Ecto neural progenitor cell (in vitro differentiated cells): Measurements from ENCODE around the gene LIX1L.
A peak's percentile ranks its signal among the peaks of the same experiment; 100 is the strongest.

Experiments used
- DNase-seq: peaks from one replicate; pipeline ENCODE4 v3.0.0-alpha.2; 2018; ENCODE audit warnings: low spot score

LIX1L gene

GRCh38 chr1:145963265-145964019 lies 5.6 kb upstream of the LIX1L start:
- no peak for DNase-seq

GRCh38 chr1:145962157-145963102 lies 4.6 kb upstream of the LIX1L start:
- peak; percentile 53 for DNase-seq

GRCh38 chr1:145961425-145962156 lies 3.8 kb upstream of the LIX1L start:
- DNase-seq, result peak; percentile 53

GRCh38 chr1:145961109-145961424 lies 3.2 kb upstream of the LIX1L start:
- peak; percentile 49 for DNase-seq

- peak; percentile 87 for DNase-seq
Observed at GRCh38 chr1:145960468-145961108, 2.8 kb upstream of the LIX1L start.

- no peak for DNase-seq
Observed at GRCh38 chr1:145959957-145960467, 2.2 kb upstream of the LIX1L start.

- no peak for DNase-seq
Observed at GRCh38 chr1:145959333-145959732, 1.5 kb upstream of the LIX1L start.

GRCh38 chr1:145958734-145959133 lies 917 bp upstream of the LIX1L start:
- no peak for DNase-seq

- no peak for DNase-seq
Observed at GRCh38 chr1:145956781-145957442, 905 bp downstream of the LIX1L start.

GRCh38 chr1:145956361-145956760 lies 1.5 kb downstream of the LIX1L start:
- DNase-seq, result no peak

GRCh38 chr1:145955436-145955835 lies 2.4 kb downstream of the LIX1L start:
- no peak for DNase-seq

GRCh38 chr1:145953861-145954260 lies 4.0 kb downstream of the LIX1L start:
- DNase-seq, result no peak

- DNase-seq, result no peak
Observed at GRCh38 chr1:145952903-145953302, 4.9 kb downstream of the LIX1L start.

- no peak for DNase-seq
Observed at GRCh38 chr1:145951526-145951925, 6.3 kb downstream of the LIX1L start.

- no peak for DNase-seq
Observed at GRCh38 chr1:145949219-145949618, 8.6 kb downstream of the LIX1L start.

- DNase-seq, result no peak
Observed at GRCh38 chr1:145947551-145947950, 10.3 kb downstream of the LIX1L start.

- no peak for DNase-seq
Observed at GRCh38 chr1:145946477-145946986, 11.3 kb downstream of the LIX1L start.

GRCh38 chr1:145944532-145944931 lies 13.3 kb downstream of the LIX1L start:
- no peak for DNase-seq

- DNase-seq, result no peak
Observed at GRCh38 chr1:145942871-145943270, 14.9 kb downstream of the LIX1L start.

- no peak for DNase-seq
Observed at GRCh38 chr1:145942405-145942804, 15.4 kb downstream of the LIX1L start.

- no peak for DNase-seq
Observed at GRCh38 chr1:145937436-145937835, 20.4 kb downstream of the LIX1L start.
